Activated T-cell treated with anti-CD3 and anti-CD28 coated beads, Interleukin-2, amount 50 U/mL, for 1 hour (primary cell): Measurements from ENCODE around the gene PEMT.

ENCODE experiments used
- DNase-seq: peaks from one replicate; pipeline ENCODE4 v3.0.0-alpha.2; 2020

Gene PEMT

GRCh38 chr17:17528696-17529652 lies 62.5 kb downstream of the PEMT start:
- no peak for DNase-seq

DNA sequence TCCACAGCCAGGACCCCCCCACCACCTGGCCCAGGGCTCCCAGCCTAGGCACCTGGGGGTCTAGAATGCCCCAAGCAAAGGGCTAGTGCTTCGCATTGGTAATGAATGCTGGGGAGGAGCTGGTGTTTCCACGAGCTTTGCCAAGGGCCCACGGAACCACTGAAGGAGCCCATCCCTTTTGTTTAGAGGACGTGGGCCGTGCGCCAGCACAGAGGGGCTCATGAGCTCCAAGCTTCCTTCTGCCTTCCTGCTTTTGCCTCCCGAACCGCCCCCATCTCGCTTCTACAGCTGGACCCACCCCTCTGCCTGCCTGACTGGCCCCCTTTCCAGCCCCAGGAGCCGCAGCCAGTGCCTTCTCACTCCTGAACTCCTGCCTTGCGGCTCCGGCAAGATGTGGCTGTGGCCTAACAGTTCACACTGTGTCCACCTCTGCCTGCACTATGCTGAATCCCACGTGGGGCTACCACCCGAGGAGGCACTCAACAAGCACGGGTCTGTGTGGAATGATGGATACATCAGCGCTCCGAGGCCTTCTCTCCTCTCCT lies 63.5 kb downstream of the PEMT start:
- DNase-seq = no peak

DNA sequence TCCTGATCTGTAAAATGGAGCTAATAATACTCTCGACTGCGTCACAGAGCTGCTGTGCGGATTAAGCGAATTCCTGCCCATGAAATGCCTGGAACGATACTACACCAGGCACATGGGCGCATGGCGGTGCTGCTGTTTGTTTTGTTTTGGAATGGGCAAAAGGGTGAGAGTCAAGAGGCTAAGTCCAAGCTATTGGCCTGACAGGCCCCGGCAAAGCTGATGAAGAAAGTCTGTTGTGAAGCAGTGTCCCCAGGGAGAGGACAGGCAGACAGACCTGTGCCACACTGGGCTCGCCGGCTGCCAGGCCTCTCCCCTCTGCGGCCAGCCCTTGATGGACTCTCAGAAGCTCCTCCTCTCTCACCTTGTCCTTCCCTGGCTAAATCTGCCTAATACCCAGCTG lies 64.0 kb downstream of the PEMT start:
- DNase-seq = no peak

DNA sequence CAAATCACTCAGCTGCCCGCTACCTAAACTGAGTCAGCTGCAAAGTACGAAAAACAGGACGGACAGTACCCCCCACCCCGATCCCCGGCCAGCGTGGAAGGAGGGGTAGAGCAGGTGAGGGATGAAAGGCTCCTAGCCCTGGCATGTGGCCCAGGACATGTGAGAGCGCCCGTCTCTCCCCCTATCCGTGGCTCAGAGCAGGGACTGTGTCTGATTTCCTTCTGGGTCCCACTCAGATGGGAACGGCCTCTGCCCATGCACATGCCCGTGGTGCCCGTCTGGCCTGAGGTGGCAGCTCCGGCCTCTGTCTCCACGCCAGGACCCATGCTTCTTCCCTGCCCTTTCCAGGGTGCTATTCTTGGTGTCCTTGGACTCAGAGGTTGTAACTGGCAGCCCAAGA lies 65.1 kb downstream of the PEMT start:
- DNase-seq = no peak

GRCh38 chr17:17525956-17526355 lies 65.6 kb downstream of the PEMT start:
- no peak for DNase-seq

DNA sequence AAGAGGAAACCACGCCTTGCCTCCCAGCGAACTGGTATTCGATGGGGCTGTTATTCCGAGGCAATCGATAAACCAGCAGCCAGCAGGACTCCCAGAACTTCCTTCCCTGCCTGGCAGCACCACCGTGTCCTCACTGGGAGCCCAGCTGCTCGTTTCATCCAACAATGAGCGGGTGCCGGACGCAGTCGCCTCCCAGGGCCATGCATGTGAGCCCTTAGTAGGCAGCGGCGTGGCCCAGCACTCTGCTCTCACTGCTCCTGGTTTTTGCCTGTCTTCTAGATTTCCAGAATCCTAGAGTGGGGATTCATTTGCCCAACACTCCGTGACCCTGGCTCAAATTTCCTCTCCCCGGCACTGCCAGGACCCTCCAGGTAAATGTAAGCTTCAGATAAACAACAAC lies 66.2 kb downstream of the PEMT start:
- no peak for DNase-seq

DNA sequence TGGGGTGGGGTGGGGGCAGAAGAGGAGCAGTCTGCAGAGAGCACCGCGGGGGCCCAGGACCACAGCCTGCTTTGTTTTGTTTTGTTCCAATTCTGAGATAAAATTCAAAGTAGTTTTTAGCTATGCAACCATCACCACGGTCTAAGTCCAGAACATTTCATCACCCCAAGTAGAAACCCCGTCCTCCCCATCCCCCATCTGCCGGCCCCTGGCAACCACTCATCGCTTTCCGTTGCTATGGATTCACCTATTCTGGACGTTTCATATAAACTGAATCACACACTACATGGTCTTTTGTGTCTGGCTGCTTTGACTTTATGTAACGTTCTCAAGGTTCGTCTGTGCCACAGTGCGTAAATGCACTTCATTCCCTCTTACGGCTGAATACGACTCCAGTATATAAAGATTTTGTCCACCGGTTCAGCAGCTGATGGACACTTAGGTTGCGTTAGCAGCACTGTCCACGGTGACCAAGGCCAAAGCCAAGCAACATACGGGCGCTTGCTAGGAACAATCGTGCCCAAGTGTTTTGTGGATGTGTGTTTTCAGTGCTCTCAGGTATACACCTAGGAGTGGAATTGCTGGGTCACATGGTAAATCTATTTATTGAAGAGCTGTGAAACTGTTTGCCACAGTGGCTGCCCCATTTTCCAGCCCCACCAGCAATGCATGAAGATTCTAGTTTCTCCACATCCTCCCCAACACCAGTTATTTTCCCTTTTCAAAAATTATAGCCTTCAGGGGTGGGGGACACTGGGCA lies 67.6 kb downstream of the PEMT start:
- DNase-seq = no peak

DNA sequence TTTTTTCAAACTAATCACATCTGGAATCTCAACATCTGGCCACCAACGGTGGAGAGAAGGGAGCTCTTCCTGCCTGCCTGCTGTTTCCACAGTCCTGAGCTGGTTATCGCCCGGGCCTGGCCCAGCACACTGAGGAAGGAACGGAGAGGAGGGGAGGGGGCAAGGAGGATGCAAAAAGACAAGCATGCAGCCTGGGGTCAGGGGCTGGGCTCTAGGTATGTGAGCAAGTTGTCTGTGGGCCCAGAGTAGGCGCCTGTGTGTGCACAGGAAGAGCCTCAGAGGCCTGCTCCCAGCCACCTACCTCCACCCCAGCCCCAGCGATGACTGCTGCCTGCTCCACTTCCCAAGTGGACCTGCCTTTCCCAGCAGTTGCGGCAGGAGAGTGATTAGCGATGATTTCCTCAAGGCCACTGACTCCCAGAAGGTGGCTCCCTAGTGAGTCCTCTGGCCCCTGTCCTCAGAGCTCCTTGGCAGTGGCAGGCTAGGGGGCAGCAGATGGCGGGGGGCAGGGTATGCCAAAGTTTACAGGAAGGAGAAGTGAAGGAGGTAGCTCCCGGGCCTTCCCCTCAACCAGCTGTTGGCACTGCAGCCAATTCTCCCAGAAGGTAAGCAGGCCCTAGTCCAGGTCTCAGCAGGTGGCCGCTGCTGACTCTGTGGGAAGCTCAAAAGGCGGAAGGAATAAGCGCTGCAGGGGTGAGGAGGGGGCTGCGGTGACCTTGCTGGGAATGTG lies 68.3 kb downstream of the PEMT start:
- no peak for DNase-seq

- no peak for DNase-seq
These were observed 70.8 kb downstream of the PEMT start for GRCh38 chr17:17520599-17521232.

DNA sequence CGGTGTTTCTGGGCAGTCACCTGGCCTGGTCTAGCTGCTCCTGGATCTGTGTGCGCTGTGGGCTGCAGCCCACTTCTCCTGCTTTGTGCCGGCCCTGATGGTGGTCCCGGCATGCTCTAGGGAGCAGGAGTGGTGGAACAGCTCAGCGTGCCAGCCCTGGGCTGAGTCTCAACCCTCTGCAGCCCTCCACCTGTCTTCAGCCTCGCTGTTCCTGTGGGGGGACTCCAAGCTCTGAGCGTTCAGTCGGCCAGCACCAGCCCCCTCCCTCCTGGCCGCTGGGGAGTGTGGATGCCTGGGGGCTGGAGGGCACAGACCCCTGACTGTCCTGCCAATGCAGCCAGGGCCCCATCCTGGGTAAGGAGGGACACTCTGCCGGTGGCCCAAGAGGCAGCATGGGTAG lies 71.6 kb downstream of the PEMT start:
- DNase-seq = no peak

DNA sequence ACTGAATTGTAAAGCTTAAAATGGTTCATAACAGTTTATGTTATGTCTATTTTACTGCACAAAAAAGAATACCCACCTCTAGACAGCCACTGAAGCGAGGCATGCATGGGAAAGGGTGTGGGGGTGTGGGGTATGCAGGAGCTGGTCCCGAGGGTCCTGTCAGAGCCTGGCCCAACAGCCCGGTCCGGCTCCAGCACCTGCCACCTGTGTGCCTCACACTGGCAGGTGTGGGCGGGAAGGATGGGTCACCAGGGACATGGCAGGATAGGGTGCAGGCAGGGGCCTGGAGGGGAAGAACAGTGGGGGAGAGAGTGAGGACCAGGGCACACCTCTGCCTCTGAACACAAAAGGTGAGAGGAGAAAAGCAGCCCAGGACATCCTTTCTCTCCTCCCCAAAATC lies 72.6 kb downstream of the PEMT start:
- DNase-seq = no peak

DNA sequence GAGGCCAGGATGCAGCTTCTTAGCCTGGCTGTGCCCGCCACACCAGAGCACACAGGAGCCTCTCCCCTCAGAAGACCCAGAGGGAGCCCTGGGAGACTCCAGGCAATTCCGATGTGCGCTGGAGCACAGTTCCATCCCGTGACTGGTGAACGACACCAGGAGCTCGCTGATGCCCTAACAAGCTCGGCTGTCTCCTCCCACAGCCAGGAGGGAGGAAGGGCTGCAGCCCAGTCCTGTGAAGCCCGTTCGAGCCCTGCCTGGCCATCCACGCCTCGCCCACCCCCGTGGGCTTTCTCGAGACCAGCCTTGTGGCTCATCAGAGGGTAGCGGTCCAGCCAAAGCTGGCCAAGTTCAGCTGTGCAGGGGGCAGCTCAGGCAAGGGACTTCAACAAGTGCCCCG lies 73.5 kb downstream of the PEMT start:
- DNase-seq = no peak

- no peak for DNase-seq
These were observed 74.4 kb downstream of the PEMT start for GRCh38 chr17:17516941-17517720.

DNA sequence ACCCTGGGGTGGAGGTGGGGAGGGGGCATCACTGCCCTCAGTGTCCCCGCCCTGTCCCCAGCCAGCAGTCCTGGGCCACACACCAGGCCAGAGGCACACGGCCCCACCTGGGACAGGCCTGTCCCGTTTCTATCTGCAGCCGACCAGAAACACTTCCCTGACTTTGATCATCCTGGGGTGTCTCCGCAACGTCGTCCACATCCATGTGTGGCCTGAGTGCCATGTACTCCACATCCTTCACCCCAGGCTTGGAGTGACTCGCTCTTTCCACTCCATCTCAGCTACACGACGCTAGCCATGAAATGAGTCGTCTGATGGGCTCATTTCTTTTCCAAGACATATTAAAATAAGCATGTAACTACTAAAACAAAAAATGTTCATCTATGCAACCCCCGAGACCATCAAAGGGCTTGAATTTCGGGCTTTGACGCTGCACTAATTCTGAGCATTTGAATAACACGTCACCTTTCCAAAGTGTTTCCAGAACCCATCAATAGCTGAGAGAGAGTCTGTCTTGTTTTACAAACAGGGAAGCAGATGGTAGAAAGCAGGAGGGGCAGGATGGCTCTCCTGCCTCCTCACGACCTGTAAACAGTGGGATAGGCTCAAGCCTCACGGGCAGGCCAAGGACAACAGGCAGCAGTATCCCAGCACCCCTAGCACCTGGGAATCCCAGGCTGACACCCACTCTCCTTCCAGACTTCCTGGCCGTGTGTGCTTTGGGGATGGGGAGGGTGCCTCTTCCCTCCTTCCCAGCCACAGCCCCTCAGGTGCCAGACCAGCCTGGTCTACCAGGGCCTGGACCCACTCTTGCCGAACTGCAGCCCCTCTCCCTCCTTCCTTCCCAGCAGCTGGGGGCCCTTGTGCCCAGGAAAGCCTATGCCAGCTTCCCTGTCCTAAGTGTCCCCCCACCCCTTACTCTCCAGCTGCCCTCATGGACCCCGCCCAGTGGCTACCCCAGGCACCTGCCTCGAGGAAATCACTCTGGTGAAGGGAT lies 75.3 kb downstream of the PEMT start:
- DNase-seq = no peak

- no peak for DNase-seq
These were observed 76.2 kb downstream of the PEMT start for GRCh38 chr17:17514993-17515933.

DNA sequence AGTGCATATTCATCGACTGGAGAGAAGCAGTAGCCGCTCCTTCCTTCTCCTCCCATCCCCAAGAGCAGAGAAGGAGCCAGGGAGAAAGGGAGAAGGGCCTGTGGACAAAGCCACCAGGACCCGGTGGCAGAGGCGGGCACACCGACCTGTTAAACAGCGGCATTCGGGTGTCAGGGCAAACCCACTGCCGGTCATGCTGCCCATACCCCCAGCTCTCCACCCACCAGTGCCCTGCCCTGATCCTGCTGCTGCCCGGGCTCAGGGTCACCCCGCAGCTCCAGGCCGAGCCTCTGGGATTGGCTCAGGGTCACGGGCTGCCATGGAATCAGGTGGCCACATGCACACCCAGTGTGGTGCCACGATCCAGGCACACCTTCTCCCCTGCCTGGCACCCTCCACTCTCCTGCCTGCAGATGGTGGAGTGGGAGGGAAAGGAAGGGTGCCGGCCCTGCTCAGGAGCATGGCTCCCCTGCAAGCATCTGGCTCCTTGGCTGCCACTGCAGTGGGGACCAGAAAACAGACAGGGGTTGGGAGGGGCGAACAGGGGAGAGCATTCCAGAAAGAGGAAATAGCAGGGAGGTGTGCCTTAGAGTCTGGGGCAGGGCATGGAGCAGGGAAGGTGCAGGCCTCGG lies 77.0 kb downstream of the PEMT start:
- DNase-seq = no peak

DNA sequence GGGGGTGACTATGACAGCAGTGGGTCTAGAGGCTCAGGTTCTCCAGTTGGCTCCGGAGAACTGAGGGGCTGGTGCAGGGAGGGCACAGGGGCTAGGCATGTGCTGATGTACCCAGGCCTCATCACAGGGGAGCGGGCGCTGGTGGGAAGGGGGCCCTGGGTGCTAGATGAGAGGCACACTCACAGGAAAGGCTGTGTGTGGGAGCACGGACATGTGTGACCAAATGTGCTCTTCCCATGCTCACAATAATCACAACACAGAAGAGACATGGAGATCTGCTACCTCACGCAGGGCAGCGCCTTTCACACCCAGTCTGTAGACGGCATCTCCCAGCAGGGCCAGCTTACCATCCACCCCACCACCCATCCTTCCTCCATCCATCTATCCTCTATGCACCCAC lies 77.9 kb downstream of the PEMT start:
- no peak for DNase-seq

DNA sequence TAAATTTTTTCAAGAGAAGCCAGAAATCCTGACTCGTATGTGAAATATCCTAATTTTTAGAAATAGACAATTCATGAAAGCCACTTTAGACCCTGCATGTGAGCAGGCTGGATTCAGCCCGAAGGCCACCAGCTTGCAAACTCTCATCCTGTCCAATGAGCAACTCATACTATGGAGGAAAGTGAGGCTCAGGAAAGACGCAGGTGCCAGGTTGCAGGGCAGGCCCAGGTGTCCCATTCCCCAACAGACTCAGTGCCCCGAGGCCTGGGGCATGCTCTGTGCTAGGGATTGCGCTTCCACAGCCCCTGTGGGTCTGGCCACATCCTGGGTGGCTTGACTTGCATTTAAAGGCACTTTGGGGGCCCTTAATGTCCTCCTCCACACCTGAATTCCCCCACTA lies 78.6 kb downstream of the PEMT start:
- no peak for DNase-seq
